NCI-H1694 (cell line): Measurements from ENCODE around the gene ARGLU1.
A peak's percentile ranks its signal among the peaks of the same experiment; 100 is the strongest.

Source experiments
- DNase-seq: peaks from one replicate; lab custom pipeline; 2025; lab: John Stamatoyannopoulos, UW

The ARGLU1 gene

DNA sequence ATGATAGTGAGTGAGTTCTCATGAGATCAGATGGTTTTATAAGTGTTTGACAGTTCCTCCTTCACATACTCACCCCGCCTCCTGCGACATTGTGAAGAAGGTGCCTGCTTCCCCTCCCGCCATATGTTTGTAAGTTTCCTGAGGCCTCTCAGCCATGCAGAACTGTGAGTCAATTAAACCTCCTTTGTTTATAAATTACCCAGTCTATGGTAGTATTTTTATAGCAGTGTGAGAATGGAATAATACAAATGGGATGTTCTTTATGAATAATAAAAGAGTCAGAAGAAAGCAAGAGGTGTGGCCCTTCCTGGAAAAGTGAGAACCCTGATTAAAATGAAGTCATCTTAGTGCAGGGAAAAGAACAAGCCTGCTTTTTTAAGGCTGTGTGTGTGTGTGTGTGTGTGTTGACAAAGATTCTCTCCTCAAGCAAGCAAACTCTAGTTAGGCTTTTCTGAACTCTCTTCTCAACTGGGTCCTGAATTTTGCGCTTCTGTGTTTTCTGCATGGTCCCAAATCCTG lies 18.8 kb upstream of the ARGLU1 start:
- no peak for DNase-seq

DNA sequence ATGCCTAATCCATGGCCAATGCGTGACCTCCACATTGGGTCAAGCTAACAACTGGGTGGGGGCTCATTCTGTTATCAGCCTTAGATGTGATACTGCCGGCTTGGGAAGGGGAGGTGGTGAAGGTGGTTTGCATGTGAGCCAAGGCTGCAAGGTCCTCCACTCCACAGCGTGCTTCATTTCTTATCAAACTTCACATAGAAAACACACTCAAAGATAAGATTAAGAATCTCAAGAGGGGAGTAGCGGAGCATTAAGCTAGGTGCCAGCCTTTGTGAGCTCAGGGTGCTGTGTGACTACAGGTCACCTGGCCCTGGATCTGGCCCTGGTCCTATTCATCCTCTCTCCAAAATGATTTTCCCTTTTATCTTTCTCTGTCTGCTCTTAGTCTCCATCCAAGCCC lies 13.3 kb upstream of the ARGLU1 start:
- no peak for DNase-seq

DNA sequence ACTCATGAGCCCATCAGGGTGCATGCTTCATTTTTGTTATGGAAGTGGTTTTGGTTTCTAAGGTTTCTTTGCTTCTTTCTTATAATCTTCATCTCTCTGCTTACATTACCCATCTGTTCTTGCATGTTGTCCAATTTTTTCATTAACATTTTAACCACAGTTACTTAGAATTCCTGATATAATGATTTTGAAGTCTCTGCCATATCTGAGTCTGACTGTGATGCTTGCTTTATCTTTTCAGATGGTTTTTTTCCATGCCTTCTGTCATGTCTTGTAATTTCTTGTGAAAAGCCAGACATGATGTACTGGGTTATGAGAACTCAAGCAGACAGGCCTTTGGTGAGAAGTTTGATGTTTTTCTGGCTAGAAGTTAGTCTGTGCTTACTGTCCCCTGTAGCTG lies 8.0 kb upstream of the ARGLU1 start:
- DNase-seq = no peak

DNA sequence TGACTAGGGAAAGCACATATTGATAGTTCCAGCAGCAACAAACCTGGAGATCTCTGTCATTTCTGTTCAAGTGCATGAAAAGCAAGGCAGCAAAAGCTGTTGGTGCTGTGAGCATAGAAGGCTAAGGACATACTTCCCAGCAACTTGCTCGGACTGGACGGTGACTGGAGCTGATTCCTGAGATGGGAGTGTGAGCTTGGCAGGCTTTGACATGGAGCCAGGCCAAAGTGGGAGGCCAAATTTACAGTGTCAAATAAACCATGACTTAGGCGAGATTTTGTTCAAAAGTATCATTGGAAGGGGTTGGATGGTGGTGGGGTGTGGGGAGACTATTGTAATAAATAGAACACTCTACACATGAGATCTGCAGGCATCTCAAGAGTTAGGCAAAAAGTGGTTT lies 5.9 kb upstream of the ARGLU1 start:
- DNase-seq = no peak

DNA sequence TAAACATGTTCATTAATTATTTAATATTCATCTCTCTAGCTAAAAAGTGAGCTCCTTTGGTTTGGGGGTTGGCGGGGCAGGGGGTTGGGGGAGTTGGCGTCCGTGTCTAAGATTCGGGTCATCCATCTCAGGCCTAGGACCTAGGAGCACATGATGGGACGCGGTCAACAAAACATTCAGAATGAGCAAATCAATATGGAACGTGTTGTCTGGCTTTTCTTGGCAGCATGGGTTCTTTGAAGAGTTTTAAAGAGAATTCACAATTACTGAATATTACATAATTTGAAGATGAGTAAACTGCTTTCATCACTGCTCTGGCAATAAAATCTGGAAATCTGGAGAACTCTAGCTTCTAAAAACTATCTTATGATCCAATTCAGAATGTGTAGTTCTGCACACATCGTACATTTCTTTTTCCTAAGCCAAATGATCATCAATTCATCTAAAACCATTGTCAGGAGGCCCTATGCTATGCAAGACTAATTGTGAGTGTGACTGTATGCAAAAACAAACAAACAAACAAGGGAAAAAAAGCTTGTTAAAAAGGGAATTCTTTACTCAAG lies 5.4 kb upstream of the ARGLU1 start:
- no peak for DNase-seq

DNA sequence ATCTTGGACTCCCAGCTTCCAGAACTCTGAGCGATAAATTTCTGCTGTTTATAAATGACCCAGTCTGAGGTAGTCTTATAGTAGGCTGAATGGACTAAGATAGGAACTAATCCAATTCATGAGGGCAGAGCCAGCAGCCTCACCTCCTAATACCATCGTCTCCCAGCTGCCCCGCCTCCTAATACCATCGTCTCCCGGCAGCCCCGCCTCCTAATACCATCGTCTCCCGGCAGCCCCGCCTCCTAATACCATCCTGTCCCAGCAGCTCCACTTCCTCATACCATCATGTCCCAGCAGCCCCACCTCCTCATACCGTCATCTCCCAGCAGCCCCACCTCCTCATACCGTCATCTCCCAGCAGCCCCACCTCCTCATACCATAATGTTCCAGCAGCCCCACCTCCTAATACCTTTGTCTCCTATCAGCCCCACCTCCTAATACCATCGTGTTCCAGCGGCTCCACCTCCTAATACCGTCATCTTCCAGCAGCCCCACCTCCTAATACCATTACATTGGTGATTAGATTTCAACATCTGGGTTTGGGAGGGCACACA lies 2.4 kb upstream of the ARGLU1 start:
- no peak for DNase-seq

DNA sequence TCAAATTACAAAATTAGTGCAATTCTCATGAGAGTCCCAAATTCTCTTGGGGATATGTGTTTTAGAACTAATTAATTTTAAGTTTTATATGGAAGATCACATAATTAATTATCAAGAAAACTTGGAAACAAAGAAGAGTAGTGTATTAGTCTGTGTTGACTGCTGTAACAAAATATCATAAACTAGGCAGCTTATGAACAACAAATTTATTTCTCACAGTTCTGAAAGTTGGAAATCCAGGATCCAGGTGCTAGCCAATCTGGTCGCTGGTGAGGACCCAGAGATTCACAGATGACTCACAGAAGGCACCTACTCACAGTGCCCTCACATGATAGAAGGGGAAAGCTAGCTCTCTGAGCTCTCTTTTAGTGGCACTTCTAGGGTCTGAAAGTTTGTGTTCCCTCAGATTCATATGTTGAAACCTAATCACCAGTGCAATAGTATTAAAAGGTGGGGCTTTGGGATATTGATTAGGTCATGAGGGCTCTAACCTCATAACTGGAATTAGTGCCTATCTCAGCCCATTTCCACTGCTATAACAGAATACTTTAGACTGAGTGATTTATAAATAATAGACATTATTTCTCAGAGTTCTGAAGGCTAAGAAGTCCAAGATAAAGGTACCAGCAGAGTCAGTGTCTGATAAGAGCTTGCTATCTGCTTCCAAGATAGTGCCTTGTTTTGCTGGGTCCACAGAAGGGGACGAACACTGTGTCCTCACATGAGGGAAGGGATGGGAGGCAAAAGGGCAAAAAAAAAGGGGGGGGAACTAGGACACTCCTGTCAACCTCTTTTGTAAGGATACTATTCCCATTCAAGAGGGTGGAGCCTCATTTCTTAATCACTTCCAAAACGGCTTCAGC lies 1.5 kb upstream of the ARGLU1 start:
- no peak for DNase-seq

DNA sequence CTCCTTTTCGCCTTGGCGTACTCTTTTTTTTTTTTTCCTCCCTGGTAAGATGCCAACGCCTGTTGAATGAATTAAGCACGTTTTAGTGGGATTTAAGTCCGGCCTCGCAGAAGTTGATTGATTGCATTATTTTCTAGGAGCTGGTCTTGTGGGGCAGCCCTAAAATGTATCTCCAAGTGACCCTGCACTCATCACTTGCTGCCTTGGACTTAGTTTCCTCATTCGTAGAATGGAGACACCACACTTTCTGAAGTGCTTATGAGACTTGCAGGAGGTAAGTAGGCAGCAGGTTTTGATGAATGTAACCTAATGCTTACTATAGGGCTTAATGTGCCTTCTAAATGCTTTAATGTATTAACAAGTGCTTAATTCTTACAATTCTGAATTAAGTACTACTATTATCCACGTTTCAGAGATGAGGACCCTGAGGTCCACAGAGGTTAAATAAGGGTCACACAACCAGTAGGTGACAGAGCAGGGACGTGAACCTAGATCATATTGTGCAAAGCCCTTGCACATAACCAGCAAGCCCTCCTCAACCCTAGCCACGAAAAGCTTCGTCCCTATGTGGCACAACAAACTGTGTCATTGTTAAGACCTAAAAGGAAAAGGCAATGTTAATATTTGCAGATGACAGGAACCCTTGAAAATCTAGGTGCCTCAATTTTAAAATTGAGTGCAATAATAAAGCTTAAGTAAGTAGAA lies 514 bp upstream of the ARGLU1 start:
- no peak for DNase-seq

DNA sequence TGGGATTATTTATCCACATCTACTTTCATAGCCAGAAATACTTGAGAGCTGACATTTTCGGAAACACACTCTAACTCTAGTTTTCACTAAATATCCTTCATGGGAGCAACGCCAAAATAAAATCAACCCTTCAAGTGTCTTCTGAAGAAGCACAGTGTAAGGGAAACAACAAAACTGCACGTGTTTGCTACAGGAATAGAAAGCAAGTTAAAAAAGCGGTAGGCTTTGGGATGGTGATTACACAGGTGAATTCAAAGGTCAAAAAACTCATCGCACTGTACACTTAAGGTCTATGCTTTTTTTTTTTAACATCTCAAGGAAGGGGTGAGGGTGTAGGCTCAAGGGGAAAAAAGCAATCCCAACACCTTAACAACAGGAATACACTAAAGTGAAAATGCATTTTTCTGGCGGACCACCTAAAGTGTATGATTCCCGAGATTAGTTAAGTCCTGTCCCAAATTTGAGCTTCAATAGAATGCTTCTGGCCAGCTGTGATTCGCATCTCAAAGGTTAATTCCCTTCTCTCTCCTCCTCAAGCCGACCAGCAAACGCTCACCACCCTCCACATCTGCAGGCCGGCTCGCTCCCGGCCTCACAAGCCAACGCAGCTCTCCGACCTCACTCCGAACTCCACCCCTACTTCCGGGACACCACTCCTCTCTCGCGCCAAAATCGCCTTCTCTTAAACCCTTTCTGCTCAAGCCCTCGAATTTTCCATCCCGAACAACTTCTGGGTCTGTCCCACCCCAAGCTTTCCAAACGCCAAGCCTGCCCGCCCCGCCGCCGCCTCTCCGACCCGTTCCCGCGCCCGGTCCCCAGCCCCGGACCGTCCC lies 1.1 kb downstream of the ARGLU1 start:
- peak; percentile 12 for DNase-seq

DNA sequence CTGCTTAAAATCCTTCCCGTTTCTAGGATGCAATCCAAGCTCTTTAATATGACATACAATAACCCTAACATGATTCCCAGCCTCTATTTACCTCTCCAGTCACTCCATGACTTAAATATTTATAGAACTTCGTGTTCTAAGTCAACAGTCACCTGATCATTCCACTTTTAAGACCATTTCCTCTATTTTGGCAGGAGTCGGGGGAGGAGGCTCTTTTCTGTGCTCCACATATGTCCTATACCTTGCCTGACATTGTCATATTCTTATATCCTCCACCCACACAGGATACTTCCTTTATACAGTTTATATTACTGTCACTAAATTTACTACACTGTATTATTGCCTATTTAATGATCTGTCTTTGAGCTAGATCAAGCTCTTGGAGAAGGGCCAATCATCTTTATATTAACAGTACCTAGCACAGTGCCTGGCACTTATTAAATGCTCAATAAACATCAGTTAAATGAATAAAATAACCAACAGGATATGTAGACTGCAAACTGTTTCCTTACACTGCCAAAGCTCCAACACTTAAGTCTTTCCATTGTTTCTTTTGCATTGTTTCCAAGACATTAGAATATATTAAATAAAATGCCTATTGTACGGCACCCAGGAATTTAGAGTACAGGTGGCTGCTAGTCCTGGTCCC lies 2.7 kb downstream of the ARGLU1 start:
- DNase-seq = no peak

DNA sequence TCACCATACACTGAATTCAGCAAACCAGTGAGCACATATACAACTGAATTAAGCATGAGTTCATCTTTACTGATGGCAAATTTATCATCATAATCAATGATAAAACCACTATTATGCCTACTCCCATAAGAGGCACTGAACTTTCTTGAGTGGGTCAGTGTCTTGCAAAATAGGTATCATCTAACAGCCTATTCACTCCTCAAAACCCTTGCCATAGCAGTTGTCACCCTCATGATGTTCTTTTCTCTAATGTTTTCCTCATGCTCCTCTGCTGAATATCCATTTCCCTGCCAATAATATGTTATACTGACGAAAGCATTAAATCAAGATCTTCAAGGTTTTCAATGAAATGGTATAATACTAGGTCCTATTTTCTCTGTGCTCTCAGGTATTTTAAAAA lies 5.6 kb downstream of the ARGLU1 start:
- DNase-seq = no peak

DNA sequence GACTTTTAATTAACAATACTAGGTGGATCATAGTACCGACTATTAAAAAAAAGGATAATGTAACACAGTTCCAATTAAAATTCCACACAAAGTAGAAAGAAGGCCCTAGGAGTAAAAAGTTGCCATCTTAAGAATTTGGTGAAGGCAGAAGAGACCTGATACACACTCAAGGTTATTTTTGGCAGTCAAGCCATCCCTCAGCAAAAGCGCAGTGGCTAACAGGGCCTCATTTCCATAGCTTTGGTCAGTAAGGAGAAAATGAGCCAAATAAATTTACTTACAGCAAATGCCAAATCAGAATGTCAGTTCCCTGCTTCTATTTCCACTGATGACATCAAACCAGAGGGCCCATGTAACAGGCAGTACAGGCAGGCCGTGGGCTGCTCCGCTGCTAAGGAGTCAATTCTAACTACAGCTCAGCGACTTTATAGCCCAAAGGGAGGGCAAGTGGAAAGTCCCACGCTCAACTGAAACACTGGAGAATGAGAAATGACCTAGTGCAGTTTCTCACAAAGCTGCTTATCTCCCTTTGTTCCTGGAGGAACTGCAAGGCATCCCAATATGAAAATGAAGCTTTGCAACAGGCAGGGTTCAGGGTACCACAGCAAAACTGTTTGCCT lies 6.3 kb downstream of the ARGLU1 start:
- DNase-seq = no peak

DNA sequence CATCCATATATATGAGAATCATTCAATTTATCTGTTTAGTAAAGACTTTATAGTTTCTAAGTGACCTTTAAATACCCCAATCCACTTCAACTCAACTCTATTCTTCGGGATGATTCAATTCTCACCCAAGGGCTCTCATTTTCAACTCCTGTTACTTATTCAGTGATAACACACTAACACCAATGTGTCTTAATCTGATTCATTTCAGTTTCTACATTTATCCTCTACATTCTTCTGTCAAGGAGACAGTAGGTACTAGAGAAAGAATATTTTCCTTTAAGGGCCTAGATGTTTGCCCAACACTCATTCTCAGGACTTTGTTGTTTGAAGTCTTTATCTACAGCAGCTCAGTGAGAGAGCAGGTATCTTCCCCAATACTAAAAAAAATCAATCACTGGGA lies 7.1 kb downstream of the ARGLU1 start:
- DNase-seq = no peak

DNA sequence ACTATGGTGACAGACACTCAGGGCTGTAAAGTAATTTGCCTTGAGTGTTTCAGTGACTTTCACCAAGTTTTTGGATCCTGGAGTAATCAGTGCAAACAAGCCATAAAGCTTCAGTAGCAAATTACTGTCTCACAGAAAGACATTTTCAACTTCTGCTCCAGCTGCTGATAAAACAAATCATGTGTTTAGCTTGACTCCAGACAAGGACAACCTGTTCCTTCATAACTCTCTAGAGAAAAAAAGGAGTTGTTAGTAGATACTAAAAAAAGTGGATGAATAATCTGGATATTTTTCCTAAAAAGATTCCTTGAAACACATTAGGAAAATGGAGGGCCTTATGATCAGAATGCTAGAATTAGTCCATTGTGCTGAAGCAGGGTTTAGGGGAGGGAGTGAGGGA lies 9.4 kb downstream of the ARGLU1 start:
- DNase-seq = no peak

DNA sequence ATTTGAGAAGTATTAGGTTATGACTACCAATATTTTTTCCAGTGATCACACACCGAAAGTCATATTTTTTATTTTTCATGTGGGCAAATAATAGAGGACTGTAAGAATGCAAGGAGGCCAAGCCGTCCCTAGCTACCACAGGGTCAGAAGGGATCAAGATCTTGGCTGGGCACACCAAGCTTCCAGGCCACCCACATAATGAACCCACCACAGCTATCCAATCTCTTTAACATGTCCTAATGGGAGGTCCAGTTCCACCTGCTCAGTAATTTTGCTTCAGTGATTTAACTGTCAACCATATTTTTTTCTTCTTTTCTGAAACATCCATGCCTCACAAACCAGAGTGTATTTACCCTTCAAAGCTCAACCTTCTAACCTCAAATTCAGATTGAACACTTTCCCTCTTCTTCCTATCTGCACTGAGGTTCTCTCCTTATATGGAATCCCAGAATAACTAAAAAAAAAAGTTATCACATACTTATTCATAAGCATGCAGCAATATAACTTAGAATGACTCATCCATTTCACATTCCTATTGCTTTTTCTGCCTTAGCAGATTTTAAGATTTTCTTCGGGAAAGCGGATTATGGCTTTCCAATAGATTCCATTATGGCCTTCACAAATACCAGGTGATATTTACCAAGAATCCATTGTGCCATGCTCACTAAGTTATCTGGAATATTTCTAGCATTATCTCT lies 12.2 kb downstream of the ARGLU1 start:
- no peak for DNase-seq

DNA sequence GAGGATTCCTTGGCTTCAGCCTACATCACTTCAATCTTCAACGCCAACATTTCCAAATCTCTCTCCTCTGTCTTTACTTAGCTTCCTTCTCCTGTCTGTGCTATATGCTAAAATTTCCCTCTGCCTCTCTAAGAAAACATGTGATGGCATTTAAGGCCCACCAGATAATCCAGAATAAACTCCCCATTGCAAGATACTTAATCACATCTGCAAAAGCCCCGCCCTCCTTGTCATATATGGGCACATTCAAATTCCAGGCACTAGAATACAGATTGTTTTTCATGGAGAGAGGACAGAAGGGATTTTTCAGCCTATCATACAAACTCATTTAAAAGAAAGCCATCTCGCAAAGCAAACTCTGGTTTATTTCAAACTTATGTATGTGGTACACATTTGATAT lies 16.2 kb downstream of the ARGLU1 start:
- DNase-seq = no peak

DNA sequence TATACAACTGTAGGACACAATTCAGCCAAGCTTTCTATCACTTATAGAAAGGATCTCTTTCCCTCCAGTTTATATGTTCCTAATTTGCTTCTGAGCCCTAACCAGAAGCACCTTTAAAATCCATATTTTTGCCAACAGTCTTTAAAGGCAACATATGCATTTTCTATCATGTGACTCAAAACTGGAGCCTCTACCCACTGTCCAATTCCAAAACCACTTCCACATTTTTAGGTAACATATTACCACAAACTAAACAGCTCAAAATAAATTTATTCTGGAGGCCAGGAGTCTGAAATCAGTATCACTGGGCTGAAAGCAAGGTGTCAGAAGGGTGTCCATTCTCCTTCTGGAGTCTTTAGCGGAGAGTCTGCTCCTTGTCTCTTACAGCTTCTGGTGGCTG lies 16.6 kb downstream of the ARGLU1 start:
- DNase-seq = no peak

DNA sequence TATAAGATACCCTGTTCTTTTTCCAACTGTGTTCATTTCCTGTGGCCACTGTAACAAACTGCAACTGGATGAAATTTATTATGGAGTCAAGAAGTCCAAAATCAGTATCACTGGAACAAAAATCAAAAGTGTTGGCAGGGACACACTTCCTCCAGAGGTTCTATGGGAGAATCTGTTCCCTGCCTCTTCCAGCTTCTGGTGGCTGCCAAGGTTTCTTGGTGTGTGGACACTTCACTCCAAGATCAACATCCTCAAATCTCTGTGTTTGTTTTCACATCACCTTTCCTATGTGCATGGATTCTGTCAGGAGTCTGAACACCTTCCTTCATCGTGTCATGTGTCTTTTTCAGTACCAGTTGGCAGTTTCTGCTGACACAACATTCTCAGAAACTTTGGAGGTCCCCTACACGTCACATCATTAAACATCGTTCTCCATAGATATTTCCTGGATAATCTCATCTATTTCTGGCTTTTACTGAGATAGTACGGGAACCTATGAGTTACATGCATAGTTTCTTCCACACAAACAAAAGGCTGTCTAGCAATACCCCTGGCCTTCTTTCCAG lies 17.3 kb downstream of the ARGLU1 start:
- DNase-seq = no peak

DNA sequence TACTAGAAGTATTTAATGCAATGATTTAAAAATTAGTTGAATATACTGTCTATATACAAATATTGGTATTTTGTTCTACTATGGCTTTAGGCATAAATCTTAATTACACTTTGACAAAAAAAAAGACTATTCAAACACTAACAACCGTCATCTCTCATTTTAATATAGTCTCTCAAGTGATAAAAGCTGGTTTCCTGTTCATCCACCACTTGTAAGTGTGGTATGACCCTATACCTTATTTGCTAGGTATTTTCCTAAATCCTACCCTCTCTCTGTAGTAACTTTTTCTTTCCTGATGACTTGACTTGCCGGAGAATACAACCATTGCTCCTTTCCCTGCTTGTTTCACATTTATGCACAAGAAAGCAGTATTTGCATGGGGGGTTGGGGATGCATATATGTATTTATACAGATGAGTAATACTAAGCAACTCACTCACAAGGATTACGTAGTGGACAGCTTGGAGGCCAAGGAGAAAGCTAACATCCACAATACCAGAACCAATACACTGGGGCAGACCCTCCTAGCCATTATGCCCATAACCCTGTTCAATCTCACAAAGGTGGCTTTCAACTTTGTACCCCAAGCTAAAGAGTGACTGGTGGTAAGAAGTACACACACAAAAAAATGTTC lies 19.8 kb downstream of the ARGLU1 start:
- no peak for DNase-seq
